Esophagus (tissue), 2 donors: ENCODE measurements around the gene DNAJC12. TPM values are rescaled to one million over a fixed set of nuclear protein-coding genes. Genes with fewer than 3 reads are reported as not detected.

Source experiments
- H3K27ac ChIP-seq, 2 donors: one replicate each; pipeline ENCODE4 v1.5.1; 2013; ENCODE audit warnings: low read depth in 2 of 2, mild to moderate bottlenecking in 2 of 2, inconsistent platforms in 1 of 2, low read length in 1 of 2, moderate library complexity in 1 of 2
- H3K27me3 ChIP-seq, 2 donors: one replicate each; pipeline ENCODE4 v1.6.1; 2013; ENCODE audit warnings: low read length in 2 of 2, control low read depth in 1 of 2, mild to moderate bottlenecking in 1 of 2; ENCODE audit not compliant: insufficient read depth in 2 of 2, control insufficient read depth in 1 of 2
- H3K36me3 ChIP-seq, 2 donors: one replicate each; pipeline ENCODE4 v1.6.1; 2013; ENCODE audit warnings: low read length in 1 of 2; ENCODE audit not compliant: control insufficient read depth in 2 of 2, insufficient read depth in 2 of 2
- H3K4me1 ChIP-seq, 2 donors: one replicate each; pipeline ENCODE4 v1.6.1; 2013; ENCODE audit warnings: low read length in 1 of 2; ENCODE audit not compliant: control insufficient read depth in 2 of 2, insufficient read depth in 2 of 2
- H3K4me3 ChIP-seq, 2 donors: one replicate each; pipeline ENCODE4 v1.5.1; 2013; ENCODE audit warnings: low read length in 2 of 2, mild to moderate bottlenecking in 2 of 2, low read depth in 1 of 2, moderate library complexity in 1 of 2
- H3K9me3 ChIP-seq, 2 donors: one replicate each; pipeline ENCODE4 v1.6.1; 2013; ENCODE audit warnings: mild to moderate bottlenecking in 2 of 2, low read depth in 1 of 2, low read length in 1 of 2, moderate library complexity in 1 of 2; ENCODE audit not compliant: control insufficient read depth in 2 of 2, insufficient read depth in 1 of 2
- WGBS, 2 donors: extraction: QIAGEN DNeasy Blood & Tissue Kit; methylation state at CpG; one replicate each; pipeline ENCODE4 v1.1.7; 2013; 5-methylcytosine and 5-hydroxymethylcytosine counted together
- polyA plus RNA-seq, 2 donors: library from polyadenylated mRNA; stranded (reverse); fragments of 200-250 nt; gene quantifications; one replicate each; pipeline ENCODE4 v1.2.3, GENCODE V29; 2013
- donor health status: healthy with polysubstance abuse.
- donor health status: Bipolar disorder and iron deficiency.

DNAJC12 gene
- polyA plus RNA-seq, 2 donors, result 0.59 to 0.75 TPM

GRCh38 chr10:67868132-67868531 lies 30.1 kb upstream of the DNAJC12 start:
- no peaks in the 10 kb centered on the region for H3K36me3 ChIP-seq
- no peak overlapping the region for H3K4me3 ChIP-seq
- WGBS, 2 donors, result 92 to 99% methylated on average over 2 of the region's 2 CpGs
- H3K27ac ChIP-seq, result no peak overlapping the region
- no peaks in the 10 kb centered on the region for H3K27me3 ChIP-seq
- H3K9me3 ChIP-seq, result no peaks in the 10 kb centered on the region
- no peaks in the 10 kb centered on the region for H3K4me1 ChIP-seq

GRCh38 chr10:67864607-67865371 lies 26.8 kb upstream of the DNAJC12 start:
- 87 to 89% methylated on average over 10 of the region's 10 CpGs for WGBS, 2 donors
- no peaks in the 10 kb centered on the region for H3K4me1 ChIP-seq
- no peaks in the 10 kb centered on the region for H3K36me3 ChIP-seq
- no peak overlapping the region for H3K4me3 ChIP-seq
- no peaks in the 10 kb centered on the region for H3K27me3 ChIP-seq
- no peaks in the 10 kb centered on the region for H3K9me3 ChIP-seq
- no peak overlapping the region for H3K27ac ChIP-seq

DNA sequence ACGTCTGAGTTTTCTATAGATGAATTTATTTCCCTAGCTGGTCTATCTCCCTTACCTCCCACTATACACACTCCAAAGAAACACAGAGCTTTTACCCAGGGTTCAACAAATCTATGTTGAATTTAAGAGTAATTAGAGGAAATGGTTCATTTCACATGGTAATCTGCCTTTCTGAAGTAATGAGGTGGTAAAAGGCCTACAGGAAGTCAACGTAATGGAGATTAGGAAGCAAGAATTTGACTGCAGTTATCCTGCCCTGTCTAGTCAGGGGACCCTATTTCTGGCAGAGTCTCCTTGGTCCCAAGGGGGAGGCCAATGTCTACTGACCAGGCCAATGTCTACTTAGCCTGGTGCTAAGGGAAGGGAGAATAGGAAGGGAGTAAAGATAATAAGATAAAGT lies 25.1 kb upstream of the DNAJC12 start:
- Histone ChIP-seq H3K9me3 (no peaks in the 10 kb centered on the region), H3K36me3 (no peaks in the 10 kb centered on the region), H3K4me3 (no peak overlapping the region), H3K27me3 (no peaks in the 10 kb centered on the region), H3K4me1 (no peaks in the 10 kb centered on the region), H3K27ac (no peak overlapping the region)
- 72 to 77% methylated on average over 2 of the region's 2 CpGs for WGBS, 2 donors

DNA sequence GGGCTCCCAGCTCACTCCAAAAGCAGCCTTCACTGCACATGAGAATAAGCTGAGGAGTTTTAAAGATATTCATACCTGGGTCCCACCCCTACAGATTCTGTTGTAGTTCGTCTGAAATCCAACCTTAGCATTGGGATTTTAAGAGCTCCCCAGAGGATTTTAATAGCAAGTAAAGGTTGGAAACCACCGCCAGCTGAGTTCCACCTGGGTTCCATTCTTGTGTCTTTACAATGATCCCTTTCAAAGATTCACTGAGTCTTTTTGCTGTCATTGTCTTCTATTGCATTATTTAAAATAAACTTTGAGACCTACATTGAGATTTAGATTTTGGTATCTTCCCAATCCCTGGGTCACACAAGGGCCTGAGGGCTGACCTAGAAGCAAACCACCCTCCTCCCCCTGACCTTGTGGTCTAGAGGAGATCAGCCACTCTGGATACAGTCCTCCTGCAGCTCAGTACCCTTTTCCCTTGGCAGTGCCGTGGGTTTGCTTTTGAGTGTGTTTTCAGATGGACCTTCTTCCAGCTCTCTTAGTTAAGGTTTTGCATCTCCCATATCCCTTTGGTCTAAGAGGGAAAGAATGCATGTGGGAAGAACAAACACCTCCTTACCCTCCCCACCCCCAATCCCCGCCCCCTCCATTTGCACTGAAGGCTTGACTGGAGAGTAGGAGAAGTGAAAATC lies 23.9 kb upstream of the DNAJC12 start:
- H3K36me3 ChIP-seq, result no peaks in the 10 kb centered on the region
- no peaks in the 10 kb centered on the region for H3K27me3 ChIP-seq
- no peak overlapping the region for H3K27ac ChIP-seq
- H3K4me3 ChIP-seq, result no peak overlapping the region
- H3K4me1 ChIP-seq, result no peaks in the 10 kb centered on the region
- WGBS, 2 donors, result 75 to 78% methylated on average over 4 of the region's 4 CpGs
- H3K9me3 ChIP-seq, result no peaks in the 10 kb centered on the region

- Histone ChIP-seq H3K4me1 (no peaks in the 10 kb centered on the region), H3K4me3 (no peak overlapping the region), H3K36me3 (no peaks in the 10 kb centered on the region), H3K27ac (no peak overlapping the region), H3K9me3 (no peaks in the 10 kb centered on the region), H3K27me3 (no peaks in the 10 kb centered on the region)
- 92 to 95% methylated on average over 2 of the region's 2 CpGs for WGBS, 2 donors
These were observed 21.0 kb upstream of the DNAJC12 start for GRCh38 chr10:67858971-67859370.

GRCh38 chr10:67853512-67853911 lies 15.5 kb upstream of the DNAJC12 start:
- H3K36me3 ChIP-seq, result no peaks in the 10 kb centered on the region
- no peak overlapping the region for H3K27ac ChIP-seq
- no peaks in the 10 kb centered on the region for H3K4me1 ChIP-seq
- H3K4me3 ChIP-seq, result no peak overlapping the region
- no peaks in the 10 kb centered on the region for H3K9me3 ChIP-seq
- no peaks in the 10 kb centered on the region for H3K27me3 ChIP-seq
- WGBS, 2 donors, result 83 to 88% methylated on average over 3 of the region's 3 CpGs

GRCh38 chr10:67852761-67853160 lies 14.8 kb upstream of the DNAJC12 start:
- H3K4me3 ChIP-seq, result no peak overlapping the region
- H3K27ac ChIP-seq, result no peak overlapping the region
- WGBS, 2 donors, result 69 to 77% methylated on average over 5 of the region's 5 CpGs
- H3K4me1 ChIP-seq, result no peaks in the 10 kb centered on the region
- H3K27me3 ChIP-seq, result no peaks in the 10 kb centered on the region
- no peaks in the 10 kb centered on the region for H3K9me3 ChIP-seq
- H3K36me3 ChIP-seq, result no peaks in the 10 kb centered on the region

- Histone ChIP-seq H3K36me3 (no peaks in the 10 kb centered on the region), H3K27me3 (no peaks in the 10 kb centered on the region), H3K27ac (no peak overlapping the region), H3K9me3 (no peaks in the 10 kb centered on the region), H3K4me1 (no peaks in the 10 kb centered on the region), H3K4me3 (no peak overlapping the region)
- WGBS, 2 donors, result 65 to 80% methylated on average over 2 of the region's 2 CpGs
These were observed 13.2 kb upstream of the DNAJC12 start for GRCh38 chr10:67851186-67851585.

- no peaks in the 10 kb centered on the region for H3K36me3 ChIP-seq
- H3K27me3 ChIP-seq, result no peaks in the 10 kb centered on the region
- no peaks in the 10 kb centered on the region for H3K9me3 ChIP-seq
- peak overlapping the region; percentile 62 to 92 for H3K4me3 ChIP-seq
- peak overlapping the region; percentile 94 to 95 for H3K27ac ChIP-seq
- no peaks in the 10 kb centered on the region for H3K4me1 ChIP-seq
- WGBS, 2 donors, result 0 to 1% methylated on average over 36 of the region's 36 CpGs
These were observed 11.5 kb upstream of the DNAJC12 start for GRCh38 chr10:67849331-67850011.
